BJ (cell line): ENCODE data around the gene DHRSX. TPM values are rescaled to one million over a fixed set of nuclear protein-coding genes. Genes with fewer than 3 reads are reported as not detected.

Source experiments
- CTCF ChIA-PET: fragments of 350-600 bp; formaldehyde crosslinking; extraction: SDS; loops from one replicate; lab custom pipeline; 2021; ENCODE audit warnings: antibody characterized with exemption, inconsistent platforms; lab: Yijun Ruan, JAX
- POLR2A ChIA-PET: fragments of 300-600 bp; sonication (Branson Sonifier 250); formaldehyde crosslinking; extraction: SDS; loops from one replicate; lab custom pipeline; 2021; ENCODE audit warnings: antibody characterized with exemption; lab: Charles Lee
- DNase-seq: peaks from one replicate; pipeline ENCODE4 v3.0.0-alpha.2; 2011; ENCODE audit warnings: low read depth
- H3K27me3 ChIP-seq: 2 replicates; pipeline ENCODE4 v1.6.0; 2011; ENCODE audit warnings: low read length; ENCODE audit not compliant: control insufficient read depth, insufficient read depth
- H3K36me3 ChIP-seq: 2 replicates; pipeline ENCODE4 v1.5.1; 2011; ENCODE audit warnings: low read length; ENCODE audit not compliant: control insufficient read depth, insufficient read depth
- H3K4me3 ChIP-seq: 2 replicates; pipeline ENCODE4 v1.5.1; 2011; ENCODE audit warnings: low read depth, mild to moderate bottlenecking, control low read depth, low read length
- polyA plus RNA-seq: library from polyadenylated mRNA; depleted of rRNA; stranded (reverse); fragments of >200 nt; gene quantifications from 2 replicates; pipeline ENCODE4 v1.2.3, GENCODE V29; 2011
- TF ChIP-seq, protein P1 (sequence below): IDR thresholded peaks from 2 replicates; pipeline ENCODE4 v1.5.1; 2011; ENCODE audit warnings: low read depth, mild to moderate bottlenecking, control low read depth, inconsistent platforms, low read length, moderate library complexity; ENCODE audit not compliant: insufficient read depth

Gene DHRSX
- polyA plus RNA-seq, 1 experiment, result 66.2 TPM

DNA sequence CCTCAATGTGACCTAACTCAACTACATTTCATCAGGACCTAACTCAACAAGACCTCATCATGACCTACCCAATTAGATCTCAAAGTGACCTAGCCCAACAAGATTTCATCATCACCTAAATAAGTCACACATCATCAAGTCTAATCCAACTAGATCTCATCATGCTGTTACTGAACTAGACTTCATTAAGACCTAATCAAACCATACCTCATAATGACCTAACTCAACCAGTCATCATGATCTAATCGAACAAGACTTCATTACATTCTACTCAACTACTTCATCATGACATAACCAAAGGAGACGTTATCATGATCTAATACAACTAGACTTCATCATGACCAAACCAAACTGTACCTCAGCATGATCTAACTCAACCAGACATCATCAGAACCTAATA is 82.8 kb downstream of the DHRSX start:
- Histone ChIP-seq H3K27me3 (no peaks in the 10 kb centered on the region), H3K4me3 (no peak overlapping the region), H3K36me3 (no peaks in the 10 kb centered on the region; the same call in 1 of the 2 replicates)
- ChIA-PET CTCF (no interaction called here), POLR2A (no interaction called here)
- no peak for DNase-seq
- TF ChIP-seq, protein P1, sequence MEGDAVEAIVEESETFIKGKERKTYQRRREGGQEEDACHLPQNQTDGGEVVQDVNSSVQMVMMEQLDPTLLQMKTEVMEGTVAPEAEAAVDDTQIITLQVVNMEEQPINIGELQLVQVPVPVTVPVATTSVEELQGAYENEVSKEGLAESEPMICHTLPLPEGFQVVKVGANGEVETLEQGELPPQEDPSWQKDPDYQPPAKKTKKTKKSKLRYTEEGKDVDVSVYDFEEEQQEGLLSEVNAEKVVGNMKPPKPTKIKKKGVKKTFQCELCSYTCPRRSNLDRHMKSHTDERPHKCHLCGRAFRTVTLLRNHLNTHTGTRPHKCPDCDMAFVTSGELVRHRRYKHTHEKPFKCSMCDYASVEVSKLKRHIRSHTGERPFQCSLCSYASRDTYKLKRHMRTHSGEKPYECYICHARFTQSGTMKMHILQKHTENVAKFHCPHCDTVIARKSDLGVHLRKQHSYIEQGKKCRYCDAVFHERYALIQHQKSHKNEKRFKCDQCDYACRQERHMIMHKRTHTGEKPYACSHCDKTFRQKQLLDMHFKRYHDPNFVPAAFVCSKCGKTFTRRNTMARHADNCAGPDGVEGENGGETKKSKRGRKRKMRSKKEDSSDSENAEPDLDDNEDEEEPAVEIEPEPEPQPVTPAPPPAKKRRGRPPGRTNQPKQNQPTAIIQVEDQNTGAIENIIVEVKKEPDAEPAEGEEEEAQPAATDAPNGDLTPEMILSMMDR, result no peak

DNA sequence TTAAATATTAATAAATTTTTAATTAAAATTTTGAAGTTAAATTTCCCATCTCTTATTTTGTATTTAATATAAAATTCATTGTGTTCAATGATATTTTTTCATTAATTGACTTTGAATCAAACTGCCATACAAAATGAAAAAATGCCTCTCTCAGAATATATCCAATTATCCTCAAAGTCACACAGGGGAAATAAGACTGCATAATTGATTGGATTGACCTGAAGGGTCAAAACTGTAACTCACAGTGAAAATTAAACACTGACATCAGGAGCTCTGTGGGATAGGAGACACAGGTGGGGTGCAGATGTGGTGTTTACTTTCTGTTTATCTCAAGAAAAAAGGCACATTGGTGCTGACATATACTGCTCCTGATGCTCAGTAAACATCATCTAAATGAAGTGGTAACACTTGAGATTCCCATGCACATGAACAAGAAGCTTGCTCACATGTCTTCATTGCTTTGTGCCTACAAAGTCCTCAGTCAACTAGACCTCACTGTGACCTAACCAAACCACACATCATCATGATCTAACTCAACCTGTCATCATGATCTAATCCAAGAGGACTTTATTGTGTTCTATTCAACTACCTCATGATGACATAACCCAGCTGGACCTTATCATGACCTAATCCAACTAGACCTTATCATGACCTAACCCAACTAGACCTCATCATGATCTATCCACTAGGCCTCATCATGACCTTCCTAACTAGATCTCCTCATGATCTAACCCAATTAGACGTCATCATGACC is 83.7 kb downstream of the DHRSX start:
- no peak for DNase-seq
- no peaks in the 10 kb centered on the region for H3K27me3 ChIP-seq
- CTCF ChIA-PET, result no interaction called here
- H3K36me3 ChIP-seq, result no peaks in the 10 kb centered on the region; the same call in 1 of the 2 replicates
- POLR2A ChIA-PET, result no interaction called here
- H3K4me3 ChIP-seq, result no peak overlapping the region
- TF ChIP-seq, protein P1, result no peak

DNA sequence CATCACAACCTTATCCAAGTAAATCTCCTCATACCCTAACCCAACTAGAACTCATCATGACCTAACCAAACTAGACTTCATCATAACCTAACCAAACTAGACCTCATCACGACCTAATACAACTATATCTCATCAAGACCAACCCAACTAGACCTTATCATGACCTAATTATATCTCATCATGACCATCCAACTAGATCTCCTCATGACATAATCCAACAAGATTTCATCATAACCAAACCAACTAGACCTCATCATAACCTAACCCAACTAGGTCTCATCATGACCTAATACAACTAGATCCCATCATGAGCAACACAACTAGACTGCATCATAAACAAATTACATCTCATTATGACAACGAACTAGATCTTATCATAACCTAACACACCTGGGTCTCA is 86.4 kb downstream of the DHRSX start:
- no peak for DNase-seq
- H3K36me3 ChIP-seq, result no peaks in the 10 kb centered on the region
- ChIA-PET CTCF (no interaction called here), POLR2A (no interaction called here)
- H3K4me3 ChIP-seq, result no peak overlapping the region
- no peaks in the 10 kb centered on the region for H3K27me3 ChIP-seq
- TF ChIP-seq, protein P1, result no peak

DNA sequence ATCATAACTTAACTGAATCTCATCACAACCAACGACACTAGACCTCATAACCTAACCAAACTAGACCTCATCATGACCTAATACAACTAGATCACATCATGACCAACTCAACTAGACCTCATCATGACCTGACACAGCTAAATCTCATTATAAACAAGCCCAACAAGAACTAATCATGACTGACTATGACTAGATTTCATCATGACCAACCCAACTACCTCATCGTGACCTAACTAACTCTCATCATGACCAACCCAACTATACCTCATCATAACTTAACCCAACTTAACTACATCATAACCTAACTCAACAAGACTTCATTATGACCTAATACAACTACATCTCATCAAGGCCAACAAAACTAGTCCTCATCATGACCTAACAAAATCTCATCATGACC is 86.8 kb downstream of the DHRSX start:
- DNase-seq, result no peak
- H3K36me3 ChIP-seq, result no peaks in the 10 kb centered on the region
- no peak overlapping the region for H3K4me3 ChIP-seq
- CTCF ChIA-PET, result no interaction called here
- POLR2A ChIA-PET, result no interaction called here
- TF ChIP-seq, protein P1, result no peak
- no peaks in the 10 kb centered on the region for H3K27me3 ChIP-seq

DNA sequence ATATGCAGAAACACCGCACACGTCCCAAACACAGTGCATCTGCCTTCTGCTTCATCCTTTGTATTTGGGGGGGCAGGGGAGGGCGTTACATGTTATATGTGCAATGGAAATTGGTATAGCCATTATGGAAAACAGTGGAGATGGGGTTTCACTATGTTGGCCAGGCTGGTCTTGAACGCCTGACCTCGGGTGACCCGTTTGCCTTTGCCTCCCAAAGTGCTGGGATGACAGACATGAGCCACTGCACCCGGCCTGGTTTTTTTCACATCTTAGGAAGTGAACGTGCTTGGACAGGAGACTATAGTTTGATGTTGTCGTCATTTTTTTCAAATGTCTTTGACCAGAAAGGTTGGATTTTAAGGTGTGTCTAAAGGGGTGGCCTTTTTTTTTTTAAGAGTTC is 88.6 kb downstream of the DHRSX start:
- POLR2A ChIA-PET, result no interaction called here
- no peaks in the 10 kb centered on the region for H3K27me3 ChIP-seq
- peaks cover 2% of the 10 kb centered on the region; the same call in 1 of the 2 replicates for H3K36me3 ChIP-seq
- TF ChIP-seq, protein P1, result no peak
- CTCF ChIA-PET, result no interaction called here
- DNase-seq, result no peak
- H3K4me3 ChIP-seq, result no peak overlapping the region
